ENCODE measurements around the gene EML4. TPM values are rescaled to one million over a fixed set of nuclear protein-coding genes. Genes with fewer than 3 reads are reported as not detected.

EML4 gene
- total RNA-seq, 1 donor: 88.1 TPM

- TF ChIP-seq CTCF (IDR thresholded peaks at IDR 0.05; ENCODE audit: insufficient read depth, low read depth, low read length): no peak
- no peak overlapping the region for H3K4me3 ChIP-seq (ENCODE audit: low read depth, low read length)
- no peak for DNase-seq (ENCODE audit: low read depth)
Measured at GRCh38 chr2:42254186-42254895, 85.2 kb downstream of the EML4 start.

GRCh38 chr2:42256505-42256904 is 87.4 kb downstream of the EML4 start:
- H3K4me3 ChIP-seq (ENCODE audit: low read depth, low read length): no peak overlapping the region
- TF ChIP-seq CTCF (IDR thresholded peaks at IDR 0.05; ENCODE audit: insufficient read depth, low read depth, low read length): no peak
- DNase-seq (ENCODE audit: low read depth): no peak

GRCh38 chr2:42261518-42262195 is 92.5 kb downstream of the EML4 start:
- TF ChIP-seq CTCF (IDR thresholded peaks at IDR 0.05; ENCODE audit: insufficient read depth, low read depth, low read length): no peak
- no peak for DNase-seq (ENCODE audit: low read depth)
- no peak overlapping the region for H3K4me3 ChIP-seq (ENCODE audit: low read depth, low read length)

GRCh38 chr2:42266236-42266635 is 97.1 kb downstream of the EML4 start:
- DNase-seq (ENCODE audit: low read depth): no peak
- H3K4me3 ChIP-seq (ENCODE audit: low read depth, low read length): no peak overlapping the region
- no peak for TF ChIP-seq CTCF (IDR thresholded peaks at IDR 0.05; ENCODE audit: insufficient read depth, low read depth, low read length)

GRCh38 chr2:42267530-42267929 is 98.4 kb downstream of the EML4 start:
- no peak for DNase-seq (ENCODE audit: low read depth)
- no peak overlapping the region for H3K4me3 ChIP-seq (ENCODE audit: low read depth, low read length)
- TF ChIP-seq CTCF (IDR thresholded peaks at IDR 0.05; ENCODE audit: insufficient read depth, low read depth, low read length): no peak

GRCh38 chr2:42268528-42269151 is 99.5 kb downstream of the EML4 start:
- no peak for DNase-seq (ENCODE audit: low read depth)
- TF ChIP-seq CTCF (IDR thresholded peaks at IDR 0.05; ENCODE audit: insufficient read depth, low read depth, low read length): no peak
- no peak overlapping the region for H3K4me3 ChIP-seq (ENCODE audit: low read depth, low read length)
